ENCODE data around the gene MIOX.
A peak's percentile ranks its signal among the peaks of the same experiment; 100 is the strongest.

Gene MIOX

DNA sequence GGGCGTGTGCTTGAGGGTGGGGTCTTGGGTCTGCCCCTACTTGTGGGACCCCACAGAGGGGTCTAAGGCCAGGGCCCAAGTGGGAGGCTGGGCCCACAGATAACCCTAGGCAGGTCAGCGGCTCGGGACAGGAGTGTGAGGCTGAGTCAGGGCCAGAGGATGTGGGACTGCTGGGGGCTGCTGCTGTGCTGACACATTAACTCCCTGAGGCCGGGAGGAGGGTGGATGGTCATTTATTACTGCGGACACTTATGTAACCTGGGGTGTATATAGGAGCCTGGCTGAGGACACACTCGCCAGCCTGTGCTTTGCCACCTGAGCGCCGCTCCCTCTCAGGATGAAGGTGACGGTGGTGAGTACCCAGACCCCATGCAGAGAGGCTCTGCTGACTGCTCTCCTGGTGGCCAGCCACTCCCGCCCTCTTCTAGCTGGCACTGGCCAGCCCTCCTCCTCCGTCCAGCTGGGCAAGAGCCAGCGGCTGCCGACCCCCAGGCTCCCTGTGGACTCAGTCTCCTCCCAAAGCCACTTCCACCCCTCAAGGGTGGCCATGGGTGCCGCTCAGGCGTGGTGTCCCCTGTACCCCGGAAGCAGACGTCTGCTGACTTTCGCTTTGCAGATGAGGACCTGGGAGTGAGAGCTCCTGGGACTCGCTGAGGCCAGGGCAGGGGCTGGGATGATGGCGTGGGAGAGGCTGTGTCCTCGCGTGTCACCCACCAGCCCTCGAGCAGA lies at the start of gene MIOX:
Gene MIOX, plus strand, starts transcription at position 299 of the 729 bp plus-strand sequence. Its CDS starts 39 bp downstream, at position 338.
- TF ChIP-seq POLR2A (IDR thresholded peaks at IDR 0.05; ENCODE audit: low read depth, low read length), result no peak
- DNase-seq (ENCODE audit: insufficient read length, low spot score) (peak; percentile 91), FAIRE-seq (peak; percentile 23)

DNA sequence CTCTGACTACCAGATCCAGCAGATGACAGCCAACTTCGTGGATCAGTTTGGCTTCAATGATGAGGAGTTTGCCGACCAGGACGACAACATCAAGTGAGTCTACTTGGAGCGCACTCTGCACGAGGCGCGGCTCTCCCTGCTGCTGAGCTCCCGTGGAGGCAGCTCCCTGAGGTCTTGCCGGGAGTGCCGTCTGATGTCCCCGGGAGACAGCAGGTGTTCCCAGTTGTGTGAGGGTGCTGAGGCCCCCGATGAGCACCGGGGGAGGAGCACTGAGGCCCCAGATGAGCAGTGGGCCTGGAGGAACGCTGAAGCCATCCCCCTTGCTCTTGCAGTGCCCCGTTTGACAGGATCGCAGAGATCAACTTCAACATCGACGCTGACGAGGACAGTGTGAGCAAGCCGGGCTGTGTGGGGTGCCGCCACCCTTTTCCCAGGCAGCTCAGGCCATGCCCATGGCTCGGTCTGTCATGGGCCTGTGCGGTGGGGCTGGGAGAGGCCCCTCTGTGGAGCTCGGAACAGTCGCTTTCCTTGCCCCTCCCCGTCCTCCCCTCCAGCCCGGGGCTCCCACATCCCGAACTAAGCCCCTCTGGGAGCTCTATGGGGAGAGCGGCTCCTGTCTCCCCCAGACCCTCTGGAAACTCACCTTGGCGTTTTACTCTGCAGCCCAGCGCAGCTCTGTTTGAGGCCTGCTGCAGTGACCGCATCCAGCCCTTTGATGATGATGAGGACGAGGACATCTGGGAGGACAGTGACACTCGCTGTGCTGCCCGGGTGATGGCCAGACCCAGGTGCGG lies 49.0 kb upstream of the MIOX start:
- TF ChIP-seq POLR2A (IDR thresholded peaks at IDR 0.05; ENCODE audit: low read depth, low read length), result no peak
- FAIRE-seq (no peak), DNase-seq (ENCODE audit: insufficient read length, low spot score) (no peak)

DNA sequence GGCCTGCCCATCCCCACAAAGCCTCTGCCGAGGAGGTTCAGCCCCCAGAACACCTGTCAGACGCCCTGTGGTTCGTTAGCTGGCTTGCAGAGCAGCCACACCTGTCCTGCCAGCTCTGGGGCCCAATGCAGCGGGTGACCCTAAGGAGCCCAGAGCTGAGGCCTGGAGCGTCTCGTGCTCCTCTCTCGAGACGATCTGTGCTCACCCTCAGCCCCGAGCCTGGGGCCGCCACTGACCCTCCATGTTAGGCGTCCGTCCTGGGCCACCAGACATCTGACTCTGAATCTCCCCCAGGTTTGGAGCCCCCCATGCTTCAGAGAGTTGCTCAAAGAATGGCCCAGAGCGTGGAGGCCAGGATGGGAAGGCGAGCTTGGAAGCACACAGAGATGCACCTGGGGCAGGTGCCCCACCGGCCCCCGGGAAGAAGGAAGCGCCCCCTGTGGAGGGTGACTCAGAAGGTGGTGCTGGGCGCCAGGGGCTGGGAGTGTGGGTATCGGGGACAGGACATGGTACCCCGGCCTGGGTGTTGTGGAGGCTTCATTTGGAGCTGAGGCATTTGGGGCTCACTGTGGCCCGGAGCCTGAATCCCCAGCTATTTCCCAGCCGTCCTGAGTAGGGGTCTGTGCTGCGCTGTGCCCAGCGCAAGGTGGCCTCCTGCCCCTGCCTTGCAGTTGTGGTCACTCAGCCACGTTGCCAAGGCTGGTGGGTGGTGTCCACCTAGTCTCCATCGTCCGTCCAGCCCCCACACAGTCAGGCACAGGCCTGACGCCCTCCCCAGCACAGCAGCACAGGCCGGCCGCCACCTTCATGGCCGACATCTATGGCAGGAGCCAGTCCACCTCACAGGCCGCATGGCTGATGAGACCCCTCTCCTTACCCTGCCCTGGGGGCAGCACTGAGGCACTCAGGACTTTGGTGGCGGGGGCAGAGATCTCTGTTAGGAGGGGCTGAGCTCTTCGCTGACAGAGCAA lies 48.1 kb upstream of the MIOX start:
- no peak for FAIRE-seq
- no peak for DNase-seq (ENCODE audit: insufficient read length, low spot score)
- TF ChIP-seq POLR2A (IDR thresholded peaks at IDR 0.05; ENCODE audit: low read depth, low read length), result no peak

DNA sequence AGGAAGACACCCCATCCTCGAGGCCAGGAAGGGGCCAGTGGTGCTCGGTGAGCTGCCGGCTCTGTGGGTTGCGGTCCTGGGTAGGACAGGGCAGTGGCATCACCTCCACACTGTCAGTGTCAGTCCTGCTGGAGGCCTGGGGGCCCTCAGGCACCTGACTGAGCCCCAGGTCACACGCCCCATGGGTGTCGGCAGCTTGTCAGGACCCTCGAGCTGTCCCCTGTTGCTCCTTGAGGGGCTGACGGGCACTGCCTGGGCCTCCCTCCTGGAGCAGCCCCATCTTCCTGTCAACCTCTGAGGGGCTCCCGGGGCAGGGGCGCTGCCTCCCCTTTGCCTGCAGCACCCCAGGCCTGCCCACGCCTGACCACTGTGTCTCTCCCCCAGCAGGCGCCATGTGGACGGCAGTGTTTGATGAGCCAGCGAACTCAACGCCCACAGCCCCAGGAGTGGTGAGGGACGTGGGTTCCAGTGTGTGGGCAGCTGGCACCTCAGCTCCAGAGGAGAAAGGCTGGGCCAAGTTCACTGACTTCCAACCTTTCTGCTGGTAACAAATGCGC lies 47.3 kb upstream of the MIOX start:
- FAIRE-seq (no peak), DNase-seq (ENCODE audit: insufficient read length, low spot score) (no peak)
- TF ChIP-seq POLR2A (IDR thresholded peaks at IDR 0.05; ENCODE audit: low read depth, low read length), result no peak

DNA sequence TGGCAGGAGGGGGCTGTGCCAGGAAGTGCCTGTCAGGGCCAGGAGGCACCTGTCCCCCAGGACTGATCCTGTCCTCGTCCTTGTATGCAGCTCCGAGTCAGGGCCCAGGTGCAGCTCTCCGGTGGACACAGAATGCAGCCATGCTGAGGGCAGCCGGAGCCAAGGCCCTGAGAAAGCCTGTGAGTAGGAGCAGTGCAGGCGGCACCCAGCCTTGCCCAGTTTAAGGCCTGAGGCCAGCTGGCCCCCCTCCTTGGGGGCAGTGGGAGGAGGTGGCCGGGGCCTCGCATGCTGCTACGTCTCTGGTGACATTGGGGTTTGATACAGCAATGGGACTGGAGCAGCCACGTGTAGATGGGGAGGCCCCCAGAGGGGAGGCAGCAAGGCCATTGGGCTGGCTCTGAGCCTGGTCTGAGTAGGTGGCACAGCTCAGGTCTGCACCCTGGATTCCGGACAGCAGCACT lies 46.8 kb upstream of the MIOX start:
- no peak for DNase-seq (ENCODE audit: insufficient read length, low spot score)
- TF ChIP-seq POLR2A (IDR thresholded peaks at IDR 0.05; ENCODE audit: low read depth, low read length), result no peak
- FAIRE-seq, result no peak

DNA sequence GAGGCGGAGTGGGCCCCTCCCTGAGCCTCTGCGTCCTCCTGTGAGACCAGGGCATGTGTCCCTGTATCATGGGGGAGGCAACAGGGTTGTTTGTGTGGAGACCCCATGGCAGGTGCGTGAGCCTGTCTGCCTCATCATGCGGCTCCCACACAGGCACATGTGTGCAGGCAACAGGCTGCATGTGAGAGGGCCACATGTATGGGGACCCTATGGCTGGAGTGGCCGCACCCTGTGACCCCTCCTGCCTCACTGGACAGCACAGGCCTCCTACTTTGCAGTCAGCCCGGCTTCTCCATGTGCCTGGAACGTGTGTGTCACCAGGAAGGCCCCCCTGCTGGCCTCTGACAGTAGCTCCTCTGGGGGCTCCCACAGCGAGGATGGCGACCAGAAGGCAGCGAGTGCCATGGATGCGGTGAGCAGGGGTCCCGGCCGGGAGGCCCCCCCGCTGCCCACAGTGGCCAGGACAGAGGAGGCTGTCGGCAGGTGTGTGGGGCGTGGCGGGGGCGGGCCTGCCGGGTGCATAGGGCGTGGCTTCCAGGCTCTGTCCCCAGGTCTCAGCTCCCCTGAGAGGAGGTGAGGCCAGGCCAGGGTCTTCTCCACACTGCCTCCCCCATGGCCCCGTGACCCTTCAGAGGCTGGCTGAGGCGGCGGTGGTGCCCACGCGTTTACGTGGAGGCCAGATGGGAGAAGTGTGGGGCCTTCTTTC lies 46.0 kb upstream of the MIOX start:
- no peak for FAIRE-seq
- TF ChIP-seq POLR2A (IDR thresholded peaks at IDR 0.05; ENCODE audit: low read depth, low read length), result no peak
- no peak for DNase-seq (ENCODE audit: insufficient read length, low spot score)

DNA sequence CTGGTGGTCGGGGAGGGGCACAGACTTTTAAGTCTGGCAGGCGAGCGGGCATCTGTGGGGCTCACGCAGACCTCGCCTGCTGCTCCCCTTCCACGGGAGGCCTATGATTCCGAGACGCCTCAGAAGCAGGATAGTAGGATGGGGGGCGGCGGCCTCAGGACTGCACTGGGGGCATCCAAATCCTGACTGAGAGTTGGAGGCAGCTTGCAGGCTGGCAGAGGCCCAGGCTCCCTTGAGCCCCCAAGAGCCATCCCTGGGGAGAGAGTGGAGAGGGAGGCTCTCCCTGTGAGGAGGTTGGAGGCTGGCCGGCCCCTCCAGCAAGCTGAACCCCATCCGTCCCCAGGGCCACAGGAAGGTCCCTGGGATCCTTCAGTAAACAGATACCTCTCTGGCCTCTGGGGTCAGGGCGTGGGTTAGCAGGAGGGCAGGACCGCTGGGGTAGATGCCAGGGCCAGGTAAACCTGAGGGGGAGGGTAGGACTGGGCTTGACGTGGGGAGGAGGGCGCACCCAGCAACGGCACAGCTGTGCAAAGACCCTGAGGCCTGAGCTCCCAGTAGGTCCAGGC lies 45.1 kb upstream of the MIOX start:
- no peak for FAIRE-seq
- no peak for TF ChIP-seq POLR2A (IDR thresholded peaks at IDR 0.05; ENCODE audit: low read depth, low read length)
- DNase-seq (ENCODE audit: insufficient read length, low spot score), result no peak

DNA sequence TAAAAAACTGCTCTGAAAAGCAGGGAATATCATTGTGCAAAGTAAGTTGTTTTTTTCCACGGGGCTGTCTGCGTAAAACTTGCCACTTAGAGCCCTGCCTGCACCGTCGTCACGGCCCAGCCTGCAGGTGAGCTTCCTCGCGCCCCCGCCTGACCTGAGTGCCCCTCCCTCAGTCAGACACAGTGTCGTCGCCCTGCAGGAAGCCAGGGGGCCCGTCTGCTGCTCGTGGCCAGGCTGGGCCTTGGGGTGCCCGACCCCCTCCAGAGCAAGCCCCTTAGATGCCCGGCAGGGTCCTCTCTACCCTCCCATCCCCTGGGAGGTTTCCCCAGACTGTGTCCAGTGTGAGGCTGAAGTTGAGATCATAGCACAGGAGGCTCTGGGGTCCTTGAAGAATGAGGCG lies 43.5 kb upstream of the MIOX start:
- TF ChIP-seq POLR2A (IDR thresholded peaks at IDR 0.05; ENCODE audit: low read depth, low read length), result no peak
- DNase-seq (ENCODE audit: insufficient read length, low spot score), result no peak
- no peak for FAIRE-seq

DNA sequence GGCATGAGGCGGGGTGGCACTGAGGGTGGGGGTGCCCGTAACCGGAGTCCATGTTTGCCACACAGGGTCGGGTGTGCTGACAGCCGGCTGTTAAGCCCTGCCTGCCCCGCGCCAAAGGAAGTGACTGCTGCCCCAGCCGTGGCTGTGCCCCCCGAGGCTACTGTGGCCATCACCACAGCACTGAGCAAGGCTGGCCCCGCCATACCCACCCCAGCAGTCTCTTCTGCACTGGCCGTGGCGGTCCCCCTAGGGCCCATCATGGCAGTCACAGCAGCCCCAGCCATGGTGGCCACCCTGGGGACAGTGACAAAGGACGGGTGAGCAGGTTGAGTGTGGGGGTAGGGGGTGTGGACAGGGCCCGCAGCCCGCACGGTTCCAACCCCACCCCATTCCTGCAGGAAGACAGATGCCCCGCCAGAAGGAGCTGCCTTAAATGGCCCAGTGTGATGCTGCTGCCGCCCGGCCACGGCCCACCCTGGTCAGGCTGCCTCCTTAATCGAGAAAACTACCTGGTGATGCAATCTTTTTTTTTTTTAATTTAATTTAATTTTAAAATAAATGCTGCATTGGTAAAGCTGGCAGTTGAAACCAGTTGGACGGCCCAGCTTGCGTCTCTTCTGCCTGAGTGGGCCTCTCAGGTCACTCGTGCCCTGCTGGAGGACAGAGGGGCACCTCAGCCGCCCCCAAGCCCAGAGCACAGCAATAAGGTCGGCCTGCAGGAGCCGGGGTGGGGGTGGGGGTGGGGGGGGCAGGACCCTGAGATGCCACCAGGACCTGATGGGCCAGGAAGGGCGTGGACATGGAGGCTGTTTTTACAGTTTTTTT lies 42.6 kb upstream of the MIOX start:
- FAIRE-seq (no peak), DNase-seq (ENCODE audit: insufficient read length, low spot score) (no peak)

DNA sequence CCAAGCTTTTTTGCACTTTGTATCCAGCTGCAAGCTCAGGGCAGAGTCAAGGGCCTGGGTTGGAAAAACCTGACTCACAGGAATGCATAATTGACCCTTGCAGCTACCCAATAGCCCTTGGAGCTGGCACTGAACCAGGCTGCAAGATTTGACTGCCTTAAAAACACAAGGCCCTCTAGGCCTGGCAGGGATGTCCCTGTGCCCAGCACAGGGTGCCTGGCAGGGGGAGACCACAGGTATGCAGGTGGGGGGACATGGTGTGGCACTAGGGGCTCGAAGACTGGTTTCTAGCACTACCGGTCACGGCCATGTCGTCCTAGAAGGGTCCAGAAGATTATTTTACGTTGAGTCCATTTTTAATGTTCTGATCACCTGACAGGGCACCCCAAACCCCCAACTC lies 42.0 kb upstream of the MIOX start:
- no peak for TF ChIP-seq POLR2A (IDR thresholded peaks at IDR 0.05; ENCODE audit: low read depth, low read length)
- DNase-seq (ENCODE audit: insufficient read length, low spot score), result peak; percentile 61
- no peak for FAIRE-seq

More for the DNA sequence above, 42.6 kb upstream of the MIOX start:
- TF ChIP-seq POLR2A (IDR thresholded peaks at IDR 0.05; ENCODE audit: low read depth, low read length), result no peak

DNA sequence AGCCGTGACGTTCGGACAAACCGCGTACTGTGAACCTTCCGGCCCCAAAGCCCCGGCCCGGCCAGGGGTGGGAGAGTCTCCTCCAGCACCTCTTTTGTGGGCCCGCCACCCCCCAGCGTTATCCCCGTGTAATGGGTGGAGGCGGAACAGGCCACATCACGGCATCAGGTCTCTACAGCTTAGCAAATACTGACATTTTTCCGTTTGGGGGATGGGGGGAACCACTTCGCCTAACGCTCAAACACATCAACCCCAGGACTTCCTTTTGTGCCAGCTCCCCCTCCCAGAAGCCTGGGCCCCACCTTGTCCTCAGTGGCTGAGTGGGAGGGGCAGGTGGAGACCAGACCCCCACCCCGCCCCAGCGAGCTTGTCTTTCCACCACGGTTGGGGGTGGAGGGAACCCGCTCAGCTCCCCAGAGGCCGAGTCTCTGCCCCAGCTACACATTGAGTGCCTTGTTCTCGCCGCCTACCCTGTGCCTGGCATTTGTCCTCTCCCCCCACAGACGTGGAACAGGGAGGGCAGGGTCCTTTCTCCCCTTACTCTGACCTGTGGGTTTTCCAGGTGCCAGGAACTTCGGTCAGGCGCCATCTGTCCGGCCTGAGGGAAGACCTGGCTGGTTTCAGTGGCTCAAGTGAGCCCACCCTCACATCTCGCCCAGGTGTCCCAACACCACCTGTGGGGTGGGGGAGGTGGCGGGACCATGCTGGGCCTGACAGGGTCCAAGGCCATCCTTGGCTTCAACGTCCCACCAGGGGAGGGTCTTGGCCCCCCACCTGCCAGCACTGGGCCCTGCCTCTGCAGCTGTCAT lies 41.4 kb upstream of the MIOX start:
- no peak for DNase-seq (ENCODE audit: insufficient read length, low spot score)
- no peak for TF ChIP-seq POLR2A (IDR thresholded peaks at IDR 0.05; ENCODE audit: low read depth, low read length)
- no peak for FAIRE-seq

All from H54 (cell line).